ENCODE data around the gene UBIAD1.
A peak's percentile ranks its signal among the peaks of the same experiment; 100 is the strongest.
"Not testable (repeated sequence)": the region's sequence is repeated elsewhere in the genome, so short reads cannot be mapped to it uniquely, and the experiment has no call there.

The UBIAD1 gene

DNA sequence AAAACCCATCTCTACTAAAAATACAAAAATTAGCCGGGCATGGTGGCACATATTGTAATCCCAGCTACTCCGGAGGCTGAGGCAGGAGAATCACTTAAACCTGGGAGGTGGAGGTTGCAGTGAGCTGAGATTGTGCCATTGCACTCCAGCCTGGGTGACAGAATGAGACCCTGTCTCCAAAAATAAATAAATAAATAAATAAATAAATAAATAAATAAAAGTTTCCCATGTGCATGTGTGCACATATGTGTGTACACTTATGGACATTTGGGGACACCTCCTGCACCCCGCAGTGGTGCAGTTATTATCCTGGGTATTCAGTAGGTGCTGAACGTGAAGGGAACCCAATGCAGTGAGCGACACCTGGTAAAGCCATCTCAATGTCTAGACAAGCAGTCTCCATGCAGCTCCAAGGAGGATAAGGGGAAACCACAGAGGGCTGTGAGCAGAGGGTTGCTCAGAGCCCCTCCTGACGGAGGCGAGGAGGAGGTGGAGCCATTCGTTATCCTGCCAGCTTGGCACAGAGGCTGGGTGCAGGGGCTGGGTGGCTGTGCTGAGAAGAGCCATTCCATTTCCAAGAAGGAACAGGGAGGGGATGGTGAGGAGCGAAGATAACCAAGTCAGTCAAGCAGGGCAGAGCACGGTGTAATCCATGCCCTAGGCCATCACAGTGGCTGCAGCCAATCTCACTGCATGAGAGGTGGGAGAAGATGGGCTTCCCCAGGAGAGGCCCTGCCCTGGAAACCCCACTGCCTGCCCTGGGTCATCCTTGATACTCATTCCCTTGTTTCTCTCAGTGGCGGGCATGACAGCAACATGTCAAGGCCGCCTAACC lies 25.6 kb downstream of the UBIAD1 start:
- TF ChIP-seq, protein P1, sequence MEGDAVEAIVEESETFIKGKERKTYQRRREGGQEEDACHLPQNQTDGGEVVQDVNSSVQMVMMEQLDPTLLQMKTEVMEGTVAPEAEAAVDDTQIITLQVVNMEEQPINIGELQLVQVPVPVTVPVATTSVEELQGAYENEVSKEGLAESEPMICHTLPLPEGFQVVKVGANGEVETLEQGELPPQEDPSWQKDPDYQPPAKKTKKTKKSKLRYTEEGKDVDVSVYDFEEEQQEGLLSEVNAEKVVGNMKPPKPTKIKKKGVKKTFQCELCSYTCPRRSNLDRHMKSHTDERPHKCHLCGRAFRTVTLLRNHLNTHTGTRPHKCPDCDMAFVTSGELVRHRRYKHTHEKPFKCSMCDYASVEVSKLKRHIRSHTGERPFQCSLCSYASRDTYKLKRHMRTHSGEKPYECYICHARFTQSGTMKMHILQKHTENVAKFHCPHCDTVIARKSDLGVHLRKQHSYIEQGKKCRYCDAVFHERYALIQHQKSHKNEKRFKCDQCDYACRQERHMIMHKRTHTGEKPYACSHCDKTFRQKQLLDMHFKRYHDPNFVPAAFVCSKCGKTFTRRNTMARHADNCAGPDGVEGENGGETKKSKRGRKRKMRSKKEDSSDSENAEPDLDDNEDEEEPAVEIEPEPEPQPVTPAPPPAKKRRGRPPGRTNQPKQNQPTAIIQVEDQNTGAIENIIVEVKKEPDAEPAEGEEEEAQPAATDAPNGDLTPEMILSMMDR (IDR thresholded peaks at IDR 0.05; ENCODE audit: low read depth, low read length), result no peak
- in situ Hi-C loops (cut with HindIII; ENCODE audit: low sequenced_read_pairs), result no loop called here
- DNase-seq (ENCODE audit: low read depth, low spot score), result no peak
- H3K4me3 ChIP-seq (ENCODE audit: low read depth, low read length), result no peak overlapping the region

DNA sequence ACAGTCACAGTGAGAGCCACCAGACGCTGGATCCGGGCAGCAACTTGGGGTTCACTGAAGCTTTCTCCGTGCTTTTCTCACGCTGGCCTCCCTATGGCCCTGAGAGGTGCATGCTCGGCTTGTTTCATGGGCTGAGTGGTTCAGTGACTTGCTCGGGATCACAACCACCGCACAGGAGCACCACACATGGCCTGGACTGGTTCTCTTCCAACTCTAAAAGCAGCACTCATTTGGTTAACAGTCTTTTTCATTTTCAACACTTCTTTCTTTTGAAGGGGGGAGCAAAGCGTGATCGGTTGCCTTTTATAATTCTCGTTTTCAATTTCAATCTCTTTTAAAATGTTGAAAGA lies 26.2 kb downstream of the UBIAD1 start:
- H3K4me3 ChIP-seq (ENCODE audit: low read depth, low read length), result no peak overlapping the region
- no peak for DNase-seq (ENCODE audit: low read depth, low spot score)
- TF ChIP-seq, protein P1 (IDR thresholded peaks at IDR 0.05; ENCODE audit: low read depth, low read length), result no peak
- in situ Hi-C loops (cut with HindIII; ENCODE audit: low sequenced_read_pairs), result no loop called here

DNA sequence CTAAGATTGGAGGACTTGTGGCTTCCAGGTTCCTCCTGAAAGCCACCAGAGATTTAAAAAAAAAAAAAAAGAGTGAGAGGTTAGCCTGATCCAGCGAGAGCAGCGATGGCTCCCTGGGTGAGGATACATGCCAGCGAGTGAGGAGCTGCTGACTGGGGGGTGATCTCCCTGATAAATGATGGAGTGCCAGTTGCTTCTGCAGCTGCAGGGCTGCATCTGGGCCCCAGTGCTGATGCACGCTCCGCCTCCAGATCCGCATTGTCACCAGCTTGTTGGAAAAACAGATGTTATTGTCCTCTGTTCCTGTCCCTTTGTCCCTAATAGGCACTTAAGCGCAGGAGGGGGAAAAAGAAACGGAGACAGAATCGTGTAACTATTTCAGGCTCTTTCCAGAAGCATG lies 28.6 kb downstream of the UBIAD1 start:
- TF ChIP-seq, protein P1 (IDR thresholded peaks at IDR 0.05; ENCODE audit: low read depth, low read length), result no peak
- H3K4me3 ChIP-seq (ENCODE audit: low read depth, low read length), result no peak overlapping the region
- no peak for DNase-seq (ENCODE audit: low read depth, low spot score)
- in situ Hi-C loops (cut with HindIII; ENCODE audit: low sequenced_read_pairs), result no loop called here

DNA sequence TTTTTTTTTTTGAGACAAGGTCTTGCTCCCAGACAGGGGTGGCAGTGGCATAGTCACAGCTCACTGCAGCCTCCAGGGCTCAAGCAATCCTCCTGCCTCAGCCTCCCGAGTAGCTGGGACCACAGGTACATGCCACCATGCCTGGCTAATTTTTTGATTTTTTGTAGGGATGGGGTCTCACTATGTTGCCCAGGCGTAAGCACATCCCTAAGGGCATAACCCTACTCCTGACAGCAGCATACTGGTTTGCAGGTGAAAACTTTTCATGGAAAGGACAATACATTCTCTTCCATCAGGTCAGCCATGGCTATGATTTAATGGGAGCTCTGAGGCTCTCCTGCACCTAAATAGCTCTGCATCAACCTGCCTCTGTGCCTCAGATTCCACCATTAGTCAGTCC lies 29.4 kb downstream of the UBIAD1 start:
- in situ Hi-C loops (cut with HindIII; ENCODE audit: low sequenced_read_pairs), result no loop called here
- TF ChIP-seq, protein P1 (IDR thresholded peaks at IDR 0.05; ENCODE audit: low read depth, low read length), result no peak
- H3K4me3 ChIP-seq (ENCODE audit: low read depth, low read length), result no peak overlapping the region
- no peak for DNase-seq (ENCODE audit: low read depth, low spot score)

DNA sequence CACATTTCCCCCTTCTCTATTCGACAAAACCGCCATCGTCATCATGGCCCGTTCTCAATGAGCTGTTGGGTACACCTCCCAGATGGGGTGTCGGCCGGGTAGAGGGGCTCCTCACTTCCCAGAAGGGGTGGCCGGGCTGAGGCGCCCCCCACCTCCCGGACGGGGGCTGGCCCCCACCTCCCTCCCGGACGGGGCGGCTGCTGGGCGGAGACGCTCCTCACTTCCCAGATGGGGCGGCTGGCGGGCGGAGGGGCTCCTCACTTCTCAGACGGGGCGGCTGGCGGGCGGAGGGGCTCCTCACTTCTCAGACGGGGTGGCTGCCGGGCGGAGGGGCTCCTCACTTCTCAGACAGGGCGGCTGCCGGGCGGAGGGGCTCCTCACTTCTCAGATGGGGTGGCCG lies 32.5 kb downstream of the UBIAD1 start:
- DNase-seq (ENCODE audit: low read depth, low spot score); H3K4me3 ChIP-seq (ENCODE audit: low read depth, low read length); in situ Hi-C loops (cut with HindIII; ENCODE audit: low sequenced_read_pairs): not testable (repeated sequence)

DNA sequence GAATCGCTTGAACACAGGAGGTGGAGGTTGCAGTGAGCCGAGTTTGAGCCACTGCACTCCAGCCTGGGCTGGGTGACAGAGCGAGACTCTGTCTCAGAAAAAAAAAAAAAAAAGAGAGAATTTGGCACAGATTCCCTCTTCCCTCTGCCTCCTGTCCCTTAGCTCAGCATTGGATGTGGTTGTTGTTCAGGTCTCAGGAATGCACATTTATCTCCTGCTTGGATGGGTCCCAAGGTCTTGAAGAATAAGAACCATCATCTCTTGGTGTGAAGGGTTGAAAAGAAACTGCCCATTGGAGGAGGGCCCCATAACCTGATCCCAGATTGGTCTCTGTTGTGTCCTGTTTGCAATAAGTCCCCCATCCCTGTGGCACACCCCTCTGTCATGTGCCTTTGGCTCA lies 34.9 kb downstream of the UBIAD1 start:
- DNase-seq (ENCODE audit: low read depth, low spot score), result peak; percentile 16
- TF ChIP-seq, protein P1 (IDR thresholded peaks at IDR 0.05; ENCODE audit: low read depth, low read length), result no peak
- no peak overlapping the region for H3K4me3 ChIP-seq (ENCODE audit: low read depth, low read length)
- in situ Hi-C loops (cut with HindIII; ENCODE audit: low sequenced_read_pairs), result no loop called here

DNA sequence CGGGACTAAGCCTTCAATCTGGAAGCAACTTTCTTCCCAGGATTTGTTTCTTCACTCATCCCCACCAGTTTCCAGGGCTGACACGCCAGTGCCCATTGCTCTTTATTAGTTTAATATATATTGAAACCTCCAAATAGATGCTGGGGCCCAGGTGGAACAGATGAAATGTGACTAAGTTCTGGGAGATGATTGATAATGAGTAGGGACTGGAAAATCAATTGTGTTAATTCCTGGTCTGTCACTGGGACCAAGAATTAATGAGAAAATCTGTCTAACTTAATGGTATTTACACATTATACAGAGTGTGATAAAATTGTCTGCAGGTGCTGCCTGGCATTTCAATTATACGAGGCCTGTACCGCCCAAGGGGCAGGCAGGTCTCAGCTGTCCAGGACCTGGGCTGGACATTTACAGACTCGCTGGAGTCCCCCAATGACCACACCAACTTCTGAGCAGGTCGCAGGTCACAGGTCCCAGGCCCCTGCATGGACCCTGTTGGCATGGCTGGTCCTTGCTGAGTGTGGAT lies 35.8 kb downstream of the UBIAD1 start:
- H3K4me3 ChIP-seq (ENCODE audit: low read depth, low read length), result no peak overlapping the region
- in situ Hi-C loops (cut with HindIII; ENCODE audit: low sequenced_read_pairs), result no loop called here
- TF ChIP-seq, protein P1 (IDR thresholded peaks at IDR 0.05; ENCODE audit: low read depth, low read length), result no peak
- no peak for DNase-seq (ENCODE audit: low read depth, low spot score)

Data from astrocyte of the spinal cord (primary cell).